ENCODE results near the gene GLCCI1. TPM values are rescaled to one million over a fixed set of nuclear protein-coding genes. Genes with fewer than 3 reads are reported as not detected.

Gene GLCCI1
- total RNA-seq, 4 donors from 2014 or later = 1.9 to 15.7 (median 11.8) TPM

DNA sequence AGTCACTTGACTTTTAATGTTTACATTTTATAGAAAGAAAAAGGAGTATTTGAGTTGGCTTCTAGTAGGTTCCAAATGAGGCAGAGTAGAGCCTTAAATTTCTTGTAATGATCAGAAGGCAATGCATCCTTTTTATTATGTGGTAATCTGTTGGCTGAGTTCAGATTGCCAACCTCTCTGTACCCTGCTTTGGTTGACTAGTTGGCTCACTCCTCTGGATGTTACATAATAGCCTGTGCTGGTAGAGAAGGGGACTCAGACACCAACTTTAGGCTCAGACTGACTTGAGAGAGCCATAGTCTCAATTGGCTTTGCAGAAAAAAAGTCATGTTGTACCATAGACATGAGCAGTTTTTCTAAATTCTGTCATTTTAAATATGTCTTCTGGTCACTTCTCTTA, 46.8 kb upstream of the GLCCI1 start:
- intact Hi-C loops (cut with DNase I; ENCODE audit: low total_unique reads) = no loop called here
- no peaks in the 10 kb centered on the region for H3K9me3 ChIP-seq
- peak overlapping the region in 3 of 4 donors; percentile 3 to 59 (median 49) for H3K27ac ChIP-seq
- H3K36me3 ChIP-seq = no peaks in the 10 kb centered on the region
- H3K4me3 ChIP-seq = no peak overlapping the region
- in situ Hi-C loops (cut with MboI; ENCODE audit: low pct_ligation_motif_present in 1 of 4, low pct_unique_long_range_greater_than_20kb in 1 of 4, low sequenced_read_pairs in 3 of 4) = no loop called here
- DNase-seq = no peak
- no peaks in the 10 kb centered on the region for H3K27me3 ChIP-seq
- no peak for TF ChIP-seq EP300 (IDR thresholded peaks at IDR 0.05; ENCODE audit: low read depth)
- H3K4me1 ChIP-seq = peaks cover 6 to 35% (median 16%) of the 10 kb centered on the region in 4 donors

DNA sequence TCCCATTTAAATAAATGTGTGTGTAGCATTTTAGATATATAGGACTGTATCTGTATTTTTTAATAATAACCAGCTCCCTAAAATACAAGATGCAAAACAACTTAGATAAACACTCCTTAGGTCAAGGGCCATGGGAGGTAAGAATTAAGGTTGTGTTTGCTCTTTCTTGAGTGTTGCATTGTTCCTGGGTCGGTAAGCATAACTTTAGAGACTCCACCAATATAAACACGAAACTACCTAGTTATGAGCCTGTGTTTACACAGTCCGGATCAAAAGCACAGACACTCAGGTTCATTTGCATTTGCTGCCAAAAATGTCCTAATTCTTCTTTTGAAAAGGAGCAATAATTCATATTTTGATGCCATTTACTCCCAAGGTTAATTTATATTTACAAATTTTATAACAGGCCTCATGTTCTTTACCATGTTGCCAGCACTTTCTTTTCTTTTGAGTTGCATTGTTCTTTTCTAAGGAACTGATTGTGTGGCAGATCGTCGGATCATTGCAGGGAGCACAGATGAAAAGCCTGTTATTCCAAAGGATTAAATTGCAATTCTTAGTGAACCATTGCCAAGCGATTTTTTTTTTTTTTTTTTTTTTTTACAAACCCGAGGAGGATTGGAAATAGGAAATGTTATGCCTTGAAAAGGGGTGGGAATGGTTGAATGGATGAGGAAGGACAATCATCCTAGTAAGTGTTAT, 45.8 kb upstream of the GLCCI1 start:
- no peaks in the 10 kb centered on the region for H3K9me3 ChIP-seq
- H3K27ac ChIP-seq = peak overlapping the region; percentile 3 to 59 (median 33)
- no peak for DNase-seq
- in situ Hi-C loops (cut with MboI; ENCODE audit: low pct_ligation_motif_present in 1 of 4, low pct_unique_long_range_greater_than_20kb in 1 of 4, low sequenced_read_pairs in 3 of 4) (no loop called here), intact Hi-C loops (cut with DNase I; ENCODE audit: low total_unique reads) (no loop called here)
- no peaks in the 10 kb centered on the region for H3K36me3 ChIP-seq
- H3K4me1 ChIP-seq = peaks cover 6 to 35% (median 16%) of the 10 kb centered on the region in 4 donors
- peak overlapping the region in 1 of 4 donors; percentile 15 for H3K4me3 ChIP-seq
- H3K27me3 ChIP-seq = no peaks in the 10 kb centered on the region
- TF ChIP-seq EP300 (IDR thresholded peaks at IDR 0.05; ENCODE audit: low read depth) (no peak), POLR2AphosphoS5 (IDR thresholded peaks at IDR 0.05) (no peak), POLR2A (IDR thresholded peaks at IDR 0.05) (no peak)
- TF ChIP-seq, protein P1, sequence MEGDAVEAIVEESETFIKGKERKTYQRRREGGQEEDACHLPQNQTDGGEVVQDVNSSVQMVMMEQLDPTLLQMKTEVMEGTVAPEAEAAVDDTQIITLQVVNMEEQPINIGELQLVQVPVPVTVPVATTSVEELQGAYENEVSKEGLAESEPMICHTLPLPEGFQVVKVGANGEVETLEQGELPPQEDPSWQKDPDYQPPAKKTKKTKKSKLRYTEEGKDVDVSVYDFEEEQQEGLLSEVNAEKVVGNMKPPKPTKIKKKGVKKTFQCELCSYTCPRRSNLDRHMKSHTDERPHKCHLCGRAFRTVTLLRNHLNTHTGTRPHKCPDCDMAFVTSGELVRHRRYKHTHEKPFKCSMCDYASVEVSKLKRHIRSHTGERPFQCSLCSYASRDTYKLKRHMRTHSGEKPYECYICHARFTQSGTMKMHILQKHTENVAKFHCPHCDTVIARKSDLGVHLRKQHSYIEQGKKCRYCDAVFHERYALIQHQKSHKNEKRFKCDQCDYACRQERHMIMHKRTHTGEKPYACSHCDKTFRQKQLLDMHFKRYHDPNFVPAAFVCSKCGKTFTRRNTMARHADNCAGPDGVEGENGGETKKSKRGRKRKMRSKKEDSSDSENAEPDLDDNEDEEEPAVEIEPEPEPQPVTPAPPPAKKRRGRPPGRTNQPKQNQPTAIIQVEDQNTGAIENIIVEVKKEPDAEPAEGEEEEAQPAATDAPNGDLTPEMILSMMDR (IDR thresholded peaks at IDR 0.05) = no peak
- WGBS, 2 donors (ENCODE audit: low coverage in 1 of 2) = 28 to 51% methylated on average over 6 to 7 of the region's 7 CpGs

DNA sequence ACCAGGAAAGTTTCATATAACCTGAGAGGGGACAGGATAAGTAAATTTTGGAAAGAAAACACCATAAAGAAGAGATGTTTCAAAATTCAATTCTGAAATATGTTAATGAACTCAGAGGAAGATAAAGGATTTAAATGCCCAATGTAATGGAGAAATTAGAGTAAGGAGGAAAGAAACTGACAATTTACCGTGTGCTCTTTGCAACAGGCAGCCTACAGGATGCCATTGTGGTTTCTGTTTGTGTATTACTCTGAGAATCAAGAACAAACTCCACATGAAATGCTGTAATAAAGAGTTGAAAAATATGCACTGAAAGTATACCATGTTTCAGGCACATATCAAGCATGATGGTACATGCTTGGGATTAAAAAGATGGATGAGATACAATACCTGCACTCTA, 44.8 kb upstream of the GLCCI1 start:
- Histone ChIP-seq H3K27ac (peak overlapping the region in 1 of 4 donors; percentile 28), H3K4me1 (peaks cover 6 to 35% (median 16%) of the 10 kb centered on the region in 4 donors)
- in situ Hi-C loops (cut with MboI; ENCODE audit: low pct_ligation_motif_present in 1 of 4, low pct_unique_long_range_greater_than_20kb in 1 of 4, low sequenced_read_pairs in 3 of 4) = no loop called here

DNA sequence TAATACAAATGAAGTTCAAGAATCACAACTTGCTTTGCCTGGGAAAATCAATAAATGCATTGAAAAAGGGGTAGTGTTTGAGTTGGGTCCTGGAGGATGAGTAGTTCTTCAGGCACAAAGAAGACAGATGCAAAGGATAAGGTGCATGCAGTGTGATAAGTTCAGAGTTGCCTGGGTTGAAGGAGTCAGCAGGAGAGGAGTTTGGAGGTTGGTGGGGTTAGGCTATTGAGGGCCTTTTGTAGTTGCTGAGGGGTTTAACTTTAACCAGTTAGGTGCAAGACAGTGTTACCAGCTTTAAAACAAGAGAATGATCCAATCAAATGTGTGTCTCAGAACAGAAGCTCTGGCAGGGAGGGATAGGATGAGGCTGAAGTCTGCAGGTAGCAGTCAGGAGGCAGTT, 44.3 kb upstream of the GLCCI1 start:
- no peak for DNase-seq
- Histone ChIP-seq H3K36me3 (no peaks in the 10 kb centered on the region), H3K27ac (no peak overlapping the region), H3K9me3 (no peaks in the 10 kb centered on the region), H3K4me3 (no peak overlapping the region), H3K4me1 (peaks cover 6 to 31% (median 16%) of the 10 kb centered on the region in 4 donors), H3K27me3 (no peaks in the 10 kb centered on the region)
- TF ChIP-seq POLR2A (IDR thresholded peaks at IDR 0.05) (no peak), POLR2AphosphoS5 (IDR thresholded peaks at IDR 0.05) (no peak), EP300 (IDR thresholded peaks at IDR 0.05; ENCODE audit: low read depth) (no peak)
- TF ChIP-seq, protein P1 (IDR thresholded peaks at IDR 0.05) = no peak
- intact Hi-C loops (cut with DNase I; ENCODE audit: low total_unique reads) = no loop called here
- in situ Hi-C loops (cut with MboI; ENCODE audit: low pct_ligation_motif_present in 1 of 4, low pct_unique_long_range_greater_than_20kb in 1 of 4, low sequenced_read_pairs in 3 of 4) = no loop called here

More for the DNA sequence above, 44.8 kb upstream of the GLCCI1 start:
- TF ChIP-seq EP300 (IDR thresholded peaks at IDR 0.05; ENCODE audit: low read depth) (no peak), POLR2A (IDR thresholded peaks at IDR 0.05) (no peak), POLR2AphosphoS5 (IDR thresholded peaks at IDR 0.05) (no peak)
- TF ChIP-seq, protein P1 (IDR thresholded peaks at IDR 0.05) = no peak
- H3K9me3 ChIP-seq = no peaks in the 10 kb centered on the region
- 64 to 67% methylated on average over 1 of the region's 1 CpG for WGBS, 2 donors (ENCODE audit: low coverage in 1 of 2)
- DNase-seq = no peak
- no peak overlapping the region for H3K4me3 ChIP-seq
- intact Hi-C loops (cut with DNase I; ENCODE audit: low total_unique reads) = no loop called here
- H3K27me3 ChIP-seq = no peaks in the 10 kb centered on the region
- H3K36me3 ChIP-seq = no peaks in the 10 kb centered on the region

DNA sequence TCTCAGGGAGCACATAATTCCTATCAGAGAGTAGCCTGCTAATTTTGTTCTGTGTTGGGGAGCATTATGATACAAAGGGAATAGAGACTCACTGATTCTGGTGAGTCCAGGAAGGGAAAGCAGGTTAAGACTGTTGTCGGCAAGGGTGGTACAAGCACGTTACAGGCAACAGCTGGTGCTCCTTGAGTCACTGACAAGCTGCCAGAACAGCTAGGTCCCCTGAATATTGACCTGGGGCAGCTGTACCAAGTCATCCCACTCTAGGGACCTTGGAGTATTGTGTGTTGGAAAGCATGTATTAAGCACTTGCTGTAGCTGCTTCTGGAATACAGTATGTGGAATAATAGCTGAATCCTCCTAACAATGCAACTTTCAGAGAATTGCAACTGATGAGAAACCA, 37.0 kb upstream of the GLCCI1 start:
- no peaks in the 10 kb centered on the region for H3K9me3 ChIP-seq
- in situ Hi-C loops (cut with MboI; ENCODE audit: low pct_ligation_motif_present in 1 of 4, low pct_unique_long_range_greater_than_20kb in 1 of 4, low sequenced_read_pairs in 3 of 4) = no loop called here
- H3K27ac ChIP-seq = no peak overlapping the region
- H3K4me3 ChIP-seq = no peak overlapping the region
- H3K27me3 ChIP-seq = no peaks in the 10 kb centered on the region
- H3K36me3 ChIP-seq = no peaks in the 10 kb centered on the region
- H3K4me1 ChIP-seq = no peaks in the 10 kb centered on the region
- TF ChIP-seq POLR2A (IDR thresholded peaks at IDR 0.05) = no peak
- TF ChIP-seq POLR2AphosphoS5 (IDR thresholded peaks at IDR 0.05) = no peak
- no peak for TF ChIP-seq EP300 (IDR thresholded peaks at IDR 0.05; ENCODE audit: low read depth)
- TF ChIP-seq, protein P1 (IDR thresholded peaks at IDR 0.05) = no peak
- no peak for DNase-seq
- WGBS, 2 donors (ENCODE audit: low coverage in 1 of 2) = 76 to 80% methylated on average over 1 to 2 of the region's 2 CpGs
- intact Hi-C loops (cut with DNase I; ENCODE audit: low total_unique reads) = no loop called here

Measured in transverse colon (tissue), 4 donors.